NCI-H2107 (cell line): ENCODE results near the gene UGT1A7.
"Not testable (repeated sequence)": the region's sequence is repeated elsewhere in the genome, so short reads cannot be mapped to it uniquely, and the experiment has no call there.

Source experiments
- DNase-seq: peaks from one replicate; lab custom pipeline; 2025; lab: John Stamatoyannopoulos, UW

UGT1A7 gene

GRCh38 chr2:233681521-233682099 lies at the start of gene UGT1A7:
Gene UGT1A7 (plus strand): TSS chr2:233681901. CDS start chr2:233681938, 37 bp downstream.
- no peak for DNase-seq

- not testable (repeated sequence) for DNase-seq
These were observed 45.4 kb upstream of the UGT1A7 start, which contains the start of gene UGT1A10 for GRCh38 chr2:233636306-233636705. Gene UGT1A10 (plus strand): TSS chr2:233636448. CDS start chr2:233636523, 75 bp downstream.

GRCh38 chr2:233638836-233639235 lies 42.9 kb upstream of the UGT1A7 start:
- DNase-seq = no peak

- no peak for DNase-seq
These were observed 41.8 kb upstream of the UGT1A7 start for GRCh38 chr2:233639860-233640259.

- no peak for DNase-seq
These were observed 38.6 kb upstream of the UGT1A7 start for GRCh38 chr2:233643128-233643527.

GRCh38 chr2:233646033-233646432 lies 35.7 kb upstream of the UGT1A7 start:
- DNase-seq = not testable (repeated sequence)

GRCh38 chr2:233650981-233651380 lies 30.7 kb upstream of the UGT1A7 start:
- DNase-seq = no peak

- no peak for DNase-seq
These were observed 30.3 kb upstream of the UGT1A7 start for GRCh38 chr2:233651430-233651829.

- DNase-seq = no peak
These were observed 27.2 kb upstream of the UGT1A7 start for GRCh38 chr2:233654501-233654900.

- no peak for DNase-seq
These were observed 26.7 kb upstream of the UGT1A7 start for GRCh38 chr2:233655043-233655442.

- DNase-seq = not testable (repeated sequence)
These were observed 25.8 kb upstream of the UGT1A7 start for GRCh38 chr2:233655943-233656342.

- DNase-seq = no peak
These were observed 25.3 kb upstream of the UGT1A7 start for GRCh38 chr2:233656443-233656842.

- DNase-seq = no peak
These were observed 23.1 kb upstream of the UGT1A7 start for GRCh38 chr2:233658610-233659009.

- no peak for DNase-seq
These were observed 17.8 kb upstream of the UGT1A7 start for GRCh38 chr2:233663911-233664310.

- no peak for DNase-seq
These were observed 13.0 kb upstream of the UGT1A7 start for GRCh38 chr2:233668605-233669260.

- DNase-seq = no peak
These were observed 10.2 kb upstream of the UGT1A7 start, which contains the start of gene UGT1A9 for GRCh38 chr2:233671290-233672161. Gene UGT1A9 (plus strand): TSS chr2:233671898. CDS start chr2:233671935, 37 bp downstream.

- DNase-seq = no peak
These were observed 8.8 kb upstream of the UGT1A7 start for GRCh38 chr2:233672886-233673285.

- no peak for DNase-seq
These were observed 7.8 kb upstream of the UGT1A7 start for GRCh38 chr2:233673896-233674295.

GRCh38 chr2:233674314-233674713 lies 7.4 kb upstream of the UGT1A7 start:
- no peak for DNase-seq

- DNase-seq = no peak
These were observed 6.7 kb upstream of the UGT1A7 start for GRCh38 chr2:233674995-233675394.

GRCh38 chr2:233676046-233676445 lies 5.7 kb upstream of the UGT1A7 start:
- DNase-seq = no peak

GRCh38 chr2:233679196-233679595 lies 2.5 kb upstream of the UGT1A7 start:
- DNase-seq = no peak
